Glutamatergic neuron (in vitro differentiated cells): ENCODE data around the gene TBCB. TPM values are rescaled to one million over a fixed set of nuclear protein-coding genes. Genes with fewer than 3 reads are reported as not detected.

ENCODE experiments used
- DNase-seq: peaks from one replicate; pipeline ENCODE4 v3.0.0; 2022
- H3K27ac Mint-ChIP-seq: one replicate; pipeline ENCODE4 v1.8.0; 2020; ENCODE audit warnings: mild to moderate bottlenecking, mixed read lengths, inconsistent platforms; ENCODE audit not compliant: unreplicated experiment
- H3K27me3 Mint-ChIP-seq: one replicate; pipeline ENCODE4 v1.8.0; 2020; ENCODE audit warnings: mild to moderate bottlenecking, moderate library complexity, mixed read lengths, inconsistent platforms; ENCODE audit not compliant: unreplicated experiment
- H3K36me3 Mint-ChIP-seq: one replicate; pipeline ENCODE4 v1.8.0; 2020; ENCODE audit warnings: mild to moderate bottlenecking, mixed read lengths, inconsistent platforms; ENCODE audit not compliant: unreplicated experiment
- H3K4me1 Mint-ChIP-seq: one replicate; pipeline ENCODE4 v1.8.0; 2020; ENCODE audit warnings: mild to moderate bottlenecking, low read depth, mixed read lengths, inconsistent platforms; ENCODE audit not compliant: unreplicated experiment
- H3K4me3 Mint-ChIP-seq: one replicate; pipeline ENCODE4 v1.8.0; 2020; ENCODE audit warnings: mild to moderate bottlenecking, mixed read lengths, inconsistent platforms; ENCODE audit not compliant: unreplicated experiment
- H3K9me3 Mint-ChIP-seq: one replicate; pipeline ENCODE4 v1.8.0; 2020; ENCODE audit warnings: mild to moderate bottlenecking, moderate library complexity, mixed read lengths, inconsistent platforms; ENCODE audit not compliant: unreplicated experiment
- CTCF ChIP-seq: fragments of 200-600 bp; sonication (generic); IDR thresholded peaks from one replicate; pipeline ENCODE4 v1.5.0; 2021; ENCODE audit not compliant: partially characterized antibody, unreplicated experiment
- total RNA-seq: library from RNA; stranded (reverse); fragmentation: NEBNext Ultra II Directional; extraction: Animal tissue kit (Norgen Biotek cat#: 25700); gene quantifications from one replicate; pipeline ENCODE4 v1.2.1, GENCODE V29; 2021; ENCODE audit not compliant: unreplicated experiment

The TBCB gene
- total RNA-seq, 1 donor from 2014 or later = 337 TPM

- H3K36me3 Mint-ChIP-seq = peaks cover 8% of the 10 kb centered on the region
- H3K27ac Mint-ChIP-seq = peak overlapping the region; percentile 73
- H3K4me3 Mint-ChIP-seq = peak overlapping the region; percentile 98
- peaks cover 7% of the 10 kb centered on the region for H3K4me1 Mint-ChIP-seq
- TF ChIP-seq CTCF = no peak
- no peak for DNase-seq
- peaks cover 12% of the 10 kb centered on the region for H3K27me3 Mint-ChIP-seq
- H3K9me3 Mint-ChIP-seq = peaks cover 12% of the 10 kb centered on the region
Observed at GRCh38 chr19:36139120-36139472, 23.8 kb downstream of the TBCB start.

- DNase-seq = peak; percentile 99
- Mint-ChIP-seq H3K9me3 (peaks cover 12% of the 10 kb centered on the region), H3K27ac (peak within 1 kb of the TSS; percentile 91), H3K4me1 (peaks cover 7% of the 10 kb centered on the region), H3K36me3 (peaks cover 8% of the 10 kb centered on the region), H3K27me3 (peaks cover 12% of the 10 kb centered on the region), H3K4me3 (peak within 1 kb of the TSS; percentile 98)
- no peak for TF ChIP-seq CTCF
Observed at GRCh38 chr19:36139473-36140303, 24.4 kb downstream of the TBCB start, which contains the start of gene CAPNS1. Gene CAPNS1, plus strand, starts transcription at chr19:36140066. Its CDS starts 946 bp downstream, at chr19:36141012.

- peaks cover 12% of the 10 kb centered on the region for H3K27me3 Mint-ChIP-seq
- peaks cover 8% of the 10 kb centered on the region for H3K36me3 Mint-ChIP-seq
- no peak for TF ChIP-seq CTCF
- peak overlapping the region; percentile 98 for H3K4me3 Mint-ChIP-seq
- H3K9me3 Mint-ChIP-seq = peaks cover 10% of the 10 kb centered on the region
- DNase-seq = peak; percentile 55
- H3K27ac Mint-ChIP-seq = peak overlapping the region; percentile 91
- peaks cover 7% of the 10 kb centered on the region for H3K4me1 Mint-ChIP-seq
Observed at GRCh38 chr19:36140304-36141038, 25.2 kb downstream of the TBCB start.

- peak overlapping the region; percentile 96 for H3K4me3 Mint-ChIP-seq
- peaks cover 10% of the 10 kb centered on the region for H3K27me3 Mint-ChIP-seq
Observed at GRCh38 chr19:36141039-36141927, 26.0 kb downstream of the TBCB start.

More at GRCh38 chr19:36141039-36141927, 26.0 kb downstream of the TBCB start:
- TF ChIP-seq CTCF = no peak
- Mint-ChIP-seq H3K27ac (peak overlapping the region; percentile 59), H3K4me1 (peaks cover 7% of the 10 kb centered on the region), H3K36me3 (peaks cover 8% of the 10 kb centered on the region), H3K9me3 (peaks cover 9% of the 10 kb centered on the region)
- DNase-seq = peak; percentile 91
